ENCODE results near the gene H2AZ2. TPM values are rescaled to one million over a fixed set of nuclear protein-coding genes. Genes with fewer than 3 reads are reported as not detected.

The H2AZ2 gene
- total RNA-seq, 4 donors from 2014 or later, result 62.8 to 83.8 (median 70.1) TPM

- intact Hi-C loops (cut with DNase I; ENCODE audit: low total_unique reads), result no loop called here
- peak overlapping the region; percentile 39 for H3K4me3 ChIP-seq (ENCODE audit: low read depth, poor library complexity, severe bottlenecking)
- 0 to 1% methylated on average over 26 to 58 of the region's 59 CpGs for WGBS, 2 donors
- no peak for TF ChIP-seq CTCF (IDR thresholded peaks at IDR 0.05)
- no peak for TF ChIP-seq POLR2A (IDR thresholded peaks at IDR 0.05)
- no peak for DNase-seq (ENCODE audit: low spot score in 2 of 2)
These were observed 51.8 kb downstream of the H2AZ2 start for GRCh38 chr7:44796034-44796503.

DNA sequence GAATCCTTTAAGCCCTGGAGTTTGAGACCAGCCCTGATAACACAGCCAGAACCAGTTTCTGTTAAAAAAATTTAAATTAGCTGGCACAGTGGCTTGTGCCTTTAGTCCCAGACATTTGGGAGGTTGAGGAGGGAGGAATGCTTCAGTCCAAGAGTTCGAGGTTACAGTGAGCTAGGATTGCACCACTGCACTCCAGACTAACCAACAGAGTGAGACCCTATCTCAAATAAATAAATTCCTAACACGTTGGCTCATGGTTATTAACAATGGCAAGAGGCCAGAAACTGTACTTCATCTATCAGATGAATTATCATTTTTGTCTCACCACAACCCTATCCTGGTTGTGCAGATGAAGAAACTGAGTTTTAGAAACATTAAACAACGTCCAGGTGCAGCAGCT lies 53.6 kb downstream of the H2AZ2 start:
- intact Hi-C loops (cut with DNase I; ENCODE audit: low total_unique reads), result no loop called here
- WGBS, 2 donors, result 45 to 47% methylated on average over 3 of the region's 3 CpGs
- H3K4me3 ChIP-seq (ENCODE audit: low read depth, poor library complexity, severe bottlenecking), result no peak overlapping the region

GRCh38 chr7:44793919-44794318 lies 54.0 kb downstream of the H2AZ2 start:
- DNase-seq (ENCODE audit: low spot score in 2 of 2), result no peak
- H3K4me3 ChIP-seq (ENCODE audit: low read depth, poor library complexity, severe bottlenecking), result no peak overlapping the region
- TF ChIP-seq CTCF (IDR thresholded peaks at IDR 0.05) (no peak), POLR2A (IDR thresholded peaks at IDR 0.05) (no peak)
- intact Hi-C loops (cut with DNase I; ENCODE audit: low total_unique reads), result no loop called here
- 65 to 68% methylated on average over 5 of the region's 5 CpGs for WGBS, 2 donors

More for the DNA sequence above, 53.6 kb downstream of the H2AZ2 start:
- no peak for DNase-seq (ENCODE audit: low spot score in 2 of 2)
- no peak for TF ChIP-seq CTCF (IDR thresholded peaks at IDR 0.05)
- TF ChIP-seq POLR2A (IDR thresholded peaks at IDR 0.05), result no peak

GRCh38 chr7:44791278-44792219 lies 56.3 kb downstream of the H2AZ2 start:
- intact Hi-C loops (cut with DNase I; ENCODE audit: low total_unique reads), result no loop called here
- no peak for TF ChIP-seq POLR2A (IDR thresholded peaks at IDR 0.05)
- DNase-seq (ENCODE audit: low spot score in 2 of 2), result no peak
- 87 to 88% methylated on average over 8 of the region's 8 CpGs for whole genome bisulfite sequencing, 2 donors
- no peak overlapping the region for H3K4me3 ChIP-seq (ENCODE audit: low read depth, poor library complexity, severe bottlenecking)

- DNase-seq (ENCODE audit: low spot score in 2 of 2), result no peak
- 89 to 92% methylated on average over 5 of the region's 5 CpGs for WGBS, 2 donors
These were observed 57.9 kb downstream of the H2AZ2 start for GRCh38 chr7:44789990-44790389.

More at GRCh38 chr7:44789990-44790389, 57.9 kb downstream of the H2AZ2 start:
- intact Hi-C loops (cut with DNase I; ENCODE audit: low total_unique reads), result no loop called here
- TF ChIP-seq CTCF (IDR thresholded peaks at IDR 0.05) (no peak), POLR2A (IDR thresholded peaks at IDR 0.05) (no peak)
- H3K4me3 ChIP-seq (ENCODE audit: low read depth, poor library complexity, severe bottlenecking), result no peak overlapping the region

Data from lower leg skin (tissue), 4 donors.